HG03457 (cell line): ENCODE data around the gene ZMIZ2.
"Not testable (repeated sequence)": the region's sequence is repeated elsewhere in the genome, so short reads cannot be mapped to it uniquely, and the experiment has no call there.

Source experiments
- ATAC-seq: cut with Tn5 transposase; IDR thresholded peaks from one replicate; pipeline ENCODE4 v1.9.1; 2021; ENCODE audit warnings: moderate number of reproducible peaks; ENCODE audit not compliant: unreplicated experiment

The ZMIZ2 gene

GRCh38 chr7:44748045-44748947 lies at the start of gene ZMIZ2:
Gene ZMIZ2, plus strand, starts transcription at chr7:44748847. Its CDS starts 7,403 bp downstream, at chr7:44756250.
- peak; percentile 51 for ATAC-seq

GRCh38 chr7:44699598-44699997 lies 49.0 kb upstream of the ZMIZ2 start:
- ATAC-seq, result not testable (repeated sequence)

GRCh38 chr7:44700322-44700721 lies 48.3 kb upstream of the ZMIZ2 start:
- ATAC-seq, result no peak

DNA sequence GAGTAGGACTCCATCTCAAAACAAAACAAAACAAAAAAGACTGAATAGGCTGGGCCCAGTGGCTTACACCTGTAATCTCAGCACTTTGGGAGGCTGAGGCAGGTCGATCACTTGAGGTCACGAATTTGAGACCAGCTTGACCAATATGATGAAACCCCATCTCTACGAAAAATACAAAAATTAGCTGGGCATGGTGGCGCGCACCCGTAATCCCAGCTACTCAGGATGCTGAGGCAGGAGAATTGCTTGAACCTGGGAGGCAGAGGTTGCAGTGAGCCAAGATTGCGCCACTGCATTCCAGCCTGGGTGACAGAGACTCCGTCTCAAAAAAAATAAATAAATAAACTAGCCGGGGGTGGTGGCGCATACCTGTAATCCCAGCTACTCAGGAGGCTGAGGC lies 45.3 kb upstream of the ZMIZ2 start:
- ATAC-seq, result not testable (repeated sequence)

- no peak for ATAC-seq
Observed at GRCh38 chr7:44703921-44704320, 44.7 kb upstream of the ZMIZ2 start.

GRCh38 chr7:44705434-44705833 lies 43.2 kb upstream of the ZMIZ2 start:
- no peak for ATAC-seq

DNA sequence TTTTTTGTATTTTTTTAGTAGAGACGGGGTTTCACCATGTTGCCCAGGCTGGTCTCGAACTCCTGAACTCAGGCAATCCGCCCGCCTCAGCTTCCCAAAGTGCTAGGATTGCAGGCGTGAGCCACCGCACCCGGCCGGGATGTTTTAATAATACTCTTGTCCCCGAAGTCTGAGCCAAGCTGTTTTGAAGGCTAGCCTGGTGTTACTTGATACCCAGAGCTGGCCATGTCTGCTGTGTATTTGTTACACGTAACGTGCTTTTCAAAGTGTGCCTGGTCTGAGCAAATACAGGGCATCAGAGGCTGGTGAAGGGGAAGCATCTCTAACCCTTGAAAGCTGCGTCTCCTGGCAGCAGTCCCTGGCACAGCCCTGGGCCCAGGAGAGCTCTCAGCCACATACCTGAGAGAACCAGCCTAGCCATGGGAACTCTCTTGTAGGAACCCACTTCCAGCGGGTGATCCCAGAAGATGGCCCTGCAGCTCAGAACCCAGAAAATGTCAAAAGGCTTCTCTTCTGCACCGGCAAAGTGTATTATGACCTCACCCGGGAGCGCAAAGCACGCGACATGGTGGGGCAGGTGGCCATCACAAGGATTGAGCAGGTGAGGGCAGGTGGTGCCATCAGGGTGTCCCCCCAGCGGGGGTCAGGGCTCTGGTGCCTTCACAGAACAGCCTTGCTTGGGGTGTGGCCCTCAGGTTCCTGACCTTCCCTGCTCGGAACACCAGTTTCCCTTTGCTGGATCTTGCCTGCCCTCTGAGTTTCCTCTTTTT lies 41.7 kb upstream of the ZMIZ2 start:
- no peak for ATAC-seq

GRCh38 chr7:44707558-44708230 lies 41.0 kb upstream of the ZMIZ2 start:
- no peak for ATAC-seq

DNA sequence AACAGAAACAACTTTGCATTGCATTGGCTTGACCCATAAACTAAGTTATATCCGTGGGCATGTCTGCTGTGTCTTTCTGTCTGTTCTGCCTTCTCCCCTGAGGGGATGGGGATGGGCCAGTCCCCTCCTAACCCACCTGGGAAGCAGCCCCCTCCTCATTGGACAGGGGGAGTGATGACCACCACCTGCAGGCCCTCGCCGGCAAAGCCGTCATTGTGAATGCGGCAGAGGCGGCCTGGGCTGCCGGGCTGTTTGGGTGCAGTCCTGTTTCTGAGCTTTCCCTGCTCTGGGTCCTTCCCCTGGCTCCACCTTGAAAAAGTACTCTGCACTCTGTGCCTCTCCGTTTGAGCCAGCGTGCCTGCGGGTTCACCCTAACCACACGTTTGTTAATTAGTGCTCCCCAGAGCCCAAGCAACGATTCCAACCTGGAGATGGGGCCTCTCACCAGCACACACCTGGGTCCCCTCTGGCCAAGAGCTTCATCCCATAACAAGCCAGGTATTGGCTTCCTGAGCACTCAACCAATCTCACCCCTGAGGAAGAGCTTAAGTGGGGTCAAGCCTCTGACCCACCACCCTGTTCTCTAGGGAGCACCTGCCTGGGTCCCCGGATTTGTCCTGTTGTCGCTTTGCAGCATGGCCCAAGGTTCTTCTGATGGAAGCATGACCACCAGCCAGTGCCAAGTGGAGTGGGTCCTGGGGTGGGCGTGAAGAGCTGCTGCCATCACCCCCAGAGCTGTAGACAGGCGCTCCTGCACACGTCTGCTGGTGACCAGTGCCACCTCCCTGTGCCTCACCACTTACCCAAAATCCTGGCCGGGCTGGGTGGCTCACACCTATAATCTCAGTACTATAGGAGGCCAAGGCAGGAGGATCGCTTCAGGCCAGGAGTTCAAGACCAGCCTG lies 39.4 kb upstream of the ZMIZ2 start:
- no peak for ATAC-seq

GRCh38 chr7:44709945-44710596 lies 38.6 kb upstream of the ZMIZ2 start:
- no peak for ATAC-seq

- ATAC-seq, result no peak
Observed at GRCh38 chr7:44711528-44711927, 37.1 kb upstream of the ZMIZ2 start.

DNA sequence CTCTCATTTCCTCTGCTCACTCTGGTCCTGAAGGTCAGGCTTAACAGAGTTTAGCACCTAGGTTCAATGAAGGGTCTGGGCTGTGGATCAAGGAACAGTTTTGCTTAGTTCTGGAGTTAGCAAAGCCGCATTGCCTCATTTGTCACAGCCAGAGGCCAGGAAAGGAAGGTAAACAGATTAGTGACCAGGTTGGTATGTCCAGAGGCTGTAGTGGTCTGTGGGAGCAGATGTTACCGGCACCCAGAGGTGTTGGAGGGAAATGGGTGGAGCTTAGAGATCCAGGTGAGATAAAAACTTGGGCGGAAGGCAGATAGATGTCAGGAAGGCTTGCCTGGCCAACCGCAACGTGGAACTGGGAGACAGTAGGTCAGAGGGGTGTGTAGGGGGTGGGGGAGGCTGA lies 36.6 kb upstream of the ZMIZ2 start:
- no peak for ATAC-seq

DNA sequence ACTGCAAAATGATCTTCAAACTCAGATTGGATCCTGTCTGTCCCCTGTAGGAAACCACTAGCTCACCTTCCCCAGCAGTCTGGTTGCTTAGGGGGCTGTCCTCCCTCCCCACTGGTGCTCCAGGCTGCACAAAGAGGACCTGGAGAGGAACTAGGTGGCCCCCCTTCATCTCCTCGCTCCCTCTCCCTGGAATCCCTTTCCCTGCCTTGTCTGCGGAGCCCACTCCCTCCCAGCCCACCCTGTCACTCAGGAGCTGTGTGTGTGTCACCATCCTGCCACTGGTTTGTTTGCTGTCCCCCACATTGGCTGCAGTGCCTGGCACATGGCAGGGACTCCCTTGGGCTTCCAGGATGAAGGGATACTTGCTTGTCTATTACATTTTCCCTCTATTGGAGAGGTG lies 35.5 kb upstream of the ZMIZ2 start:
- ATAC-seq, result no peak

DNA sequence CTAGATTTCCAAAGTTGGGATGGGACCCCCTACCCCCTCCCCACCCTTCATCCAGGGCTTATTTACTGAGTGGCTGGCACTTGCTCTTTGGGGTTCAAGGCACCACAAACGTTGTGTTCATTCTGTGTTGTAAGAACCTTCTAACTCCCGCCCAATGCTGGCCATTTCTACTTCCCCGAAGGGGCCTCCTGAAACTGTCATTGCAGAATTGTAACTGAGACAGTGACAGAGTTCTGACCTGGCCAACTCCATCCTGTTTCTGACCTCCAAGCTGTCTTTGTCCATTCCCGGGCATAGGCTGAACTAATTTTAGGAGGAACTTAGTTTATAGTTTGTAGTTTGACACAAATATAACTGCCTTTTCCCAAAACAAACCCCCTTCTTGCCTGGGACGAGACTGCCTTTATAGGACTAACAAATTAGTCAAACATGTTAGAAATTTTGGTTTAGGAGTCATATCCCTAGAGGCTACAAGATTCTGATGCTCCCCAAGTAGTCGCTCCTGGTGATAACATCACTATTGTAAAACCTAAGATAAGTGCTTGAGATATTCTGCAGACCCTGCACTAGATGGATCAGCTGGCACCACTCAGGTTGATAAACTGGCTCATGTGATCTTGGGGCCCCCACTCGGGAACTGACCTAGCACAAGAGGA lies 34.8 kb upstream of the ZMIZ2 start:
- ATAC-seq, result no peak

- no peak for ATAC-seq
Observed at GRCh38 chr7:44716205-44716604, 32.4 kb upstream of the ZMIZ2 start.

DNA sequence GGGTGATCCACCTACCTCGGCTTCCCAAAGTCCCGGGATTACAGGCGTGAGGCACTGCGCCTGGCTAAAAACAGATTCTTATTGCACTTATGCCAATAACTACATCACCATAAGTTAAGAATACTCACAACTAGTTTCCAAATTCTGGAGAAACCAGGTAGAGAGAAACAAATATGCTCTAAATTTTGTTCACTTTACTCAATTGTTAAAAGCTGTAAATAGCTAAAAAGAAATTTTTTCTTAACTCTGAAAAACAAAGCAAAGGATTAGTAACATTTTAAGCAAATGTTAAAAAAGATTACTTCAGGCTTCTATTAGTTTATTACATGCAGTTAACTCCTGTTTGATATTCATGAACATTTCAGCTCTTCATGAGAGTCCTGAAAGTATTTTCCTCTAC lies 28.3 kb upstream of the ZMIZ2 start:
- no peak for ATAC-seq

DNA sequence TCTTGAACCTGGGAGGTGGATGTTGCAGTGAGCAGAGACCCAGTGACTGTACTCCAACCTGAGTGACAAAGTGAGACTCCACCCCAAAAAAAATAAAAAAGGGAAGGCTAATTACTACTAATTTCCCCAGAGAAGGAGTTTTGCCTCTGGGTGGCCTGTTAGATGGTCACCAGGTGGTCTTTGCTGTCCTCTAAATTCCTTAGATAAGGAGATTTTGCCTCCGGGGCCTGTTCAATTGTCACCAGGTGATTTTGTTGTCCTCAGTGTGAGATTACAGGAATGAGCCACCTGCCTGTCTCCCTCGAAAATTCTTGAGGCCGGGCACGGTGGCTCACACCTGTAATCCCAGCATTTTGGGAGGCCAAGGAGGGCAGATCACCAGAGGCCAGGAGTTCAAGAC lies 24.4 kb upstream of the ZMIZ2 start:
- no peak for ATAC-seq

- ATAC-seq, result not testable (repeated sequence)
Observed at GRCh38 chr7:44726250-44726649, 22.4 kb upstream of the ZMIZ2 start.

- no peak for ATAC-seq
Observed at GRCh38 chr7:44727158-44727936, 21.3 kb upstream of the ZMIZ2 start.
